SK-N-SH (cell line): ENCODE results near the gene VGF. TPM values are rescaled to one million over a fixed set of nuclear protein-coding genes. Genes with fewer than 3 reads are reported as not detected.

Source experiments
- CHD2 ChIP-seq: fragments of 150-350 bp; IDR thresholded peaks from 2 replicates; pipeline ENCODE4 v1.6.1; 2018; ENCODE audit warnings: low read length; ENCODE audit not compliant: partially characterized antibody
- ELF1 ChIP-seq: IDR thresholded peaks from 2 replicates; pipeline ENCODE4 v1.4.0; 2012
- EZH2phosphoT487 ChIP-seq: fragments of 200-600 bp; sonication (generic); IDR thresholded peaks from 2 replicates; pipeline ENCODE4 v1.6.1; 2017; ENCODE audit warnings: low read depth, mixed run types, mild to moderate bottlenecking, antibody characterized with exemption, moderate library complexity, borderline replicate concordance
- GABPA ChIP-seq: IDR thresholded peaks from 2 replicates; pipeline ENCODE4 v1.4.0; 2012; ENCODE audit warnings: low read depth, mild to moderate bottlenecking
- GATA2 ChIP-seq: sonication (generic); formaldehyde crosslinking; IDR thresholded peaks from 2 replicates; pipeline ENCODE4 v1.5.0; 2020; ENCODE audit warnings: mild to moderate bottlenecking, missing genetic modification reagents
- JUND ChIP-seq: IDR thresholded peaks from 2 replicates; pipeline ENCODE4 v1.4.0; 2012
- RFX5 ChIP-seq: IDR thresholded peaks from 2 replicates; pipeline ENCODE4 v1.6.1; 2012; ENCODE audit warnings: mild to moderate bottlenecking, improper control_type of control experiment, low read length
- TCF12 ChIP-seq: IDR thresholded peaks from 2 replicates; pipeline ENCODE4 v1.4.0; 2012
- TEAD4 ChIP-seq: IDR thresholded peaks from 2 replicates; pipeline ENCODE4 v1.4.0; 2012; ENCODE audit warnings: mild to moderate bottlenecking, borderline replicate concordance; ENCODE audit not compliant: insufficient read depth
- polyA plus RNA-seq, 3 experiments: library from polyadenylated mRNA; depleted of rRNA; stranded (reverse); fragments of >200 nt; gene quantifications; 2 replicates each; pipeline ENCODE4 v1.2.3, GENCODE V29; 2012
- TF ChIP-seq, protein P1 (sequence below): fragments of 150-350 bp; IDR thresholded peaks from 2 replicates; pipeline ENCODE4 v1.6.1; 2016; ENCODE audit warnings: mild to moderate bottlenecking, low read depth, low read length
- TF ChIP-seq, protein P2 (sequence below): IDR thresholded peaks from 2 replicates; pipeline ENCODE4 v1.6.1; 2012; ENCODE audit warnings: mild to moderate bottlenecking, low read depth, low read length, moderate library complexity
- TF ChIP-seq, protein P3 (sequence below): IDR thresholded peaks from 2 replicates; pipeline ENCODE4 v1.4.0; 2012; ENCODE audit warnings: low read depth, borderline replicate concordance
- TF ChIP-seq, protein P4 (sequence below): IDR thresholded peaks from 2 replicates; pipeline ENCODE4 v1.4.0; 2012; ENCODE audit warnings: low read depth

Gene VGF
- polyA plus RNA-seq, 1 of the 3 experiments (the other 2 are of a cell fraction) = 54.3 TPM

DNA sequence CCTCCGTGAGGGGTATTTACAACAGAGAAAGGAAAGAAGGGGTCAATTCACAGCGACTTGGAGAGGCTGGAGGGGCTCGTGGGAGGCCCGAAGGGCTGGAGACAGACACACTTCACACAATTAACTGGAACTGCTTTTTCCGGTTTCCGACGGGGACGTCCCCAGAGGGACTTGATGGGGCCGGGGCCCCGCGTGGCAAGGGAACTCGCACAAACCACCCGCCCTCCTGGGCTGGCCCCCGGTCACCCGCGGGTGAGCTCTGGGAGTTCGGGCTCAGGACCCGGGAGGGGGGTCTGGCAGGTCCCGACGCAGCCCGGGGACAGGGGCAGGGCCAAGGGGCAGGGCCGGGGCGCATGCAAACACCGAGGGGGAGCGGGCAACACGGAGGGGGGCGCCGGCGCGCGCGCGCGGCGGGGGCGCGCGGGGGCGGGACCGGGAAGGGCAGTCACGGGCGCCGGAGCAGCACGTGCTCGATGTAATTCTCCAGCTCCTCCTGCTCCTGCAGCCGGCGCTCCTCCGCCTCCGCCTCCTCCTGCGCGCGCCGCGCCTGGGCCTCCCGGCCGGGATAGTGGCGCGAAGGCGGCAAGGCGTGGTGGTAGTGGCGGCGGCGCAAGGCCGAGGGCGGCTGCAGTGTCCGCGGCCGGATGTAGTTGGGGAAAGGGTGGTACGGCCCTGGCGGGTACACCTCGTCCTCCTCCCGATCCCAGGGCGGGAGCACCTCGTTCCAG, 2.7 kb downstream of the VGF start (continued):
- TF ChIP-seq, protein P1, sequence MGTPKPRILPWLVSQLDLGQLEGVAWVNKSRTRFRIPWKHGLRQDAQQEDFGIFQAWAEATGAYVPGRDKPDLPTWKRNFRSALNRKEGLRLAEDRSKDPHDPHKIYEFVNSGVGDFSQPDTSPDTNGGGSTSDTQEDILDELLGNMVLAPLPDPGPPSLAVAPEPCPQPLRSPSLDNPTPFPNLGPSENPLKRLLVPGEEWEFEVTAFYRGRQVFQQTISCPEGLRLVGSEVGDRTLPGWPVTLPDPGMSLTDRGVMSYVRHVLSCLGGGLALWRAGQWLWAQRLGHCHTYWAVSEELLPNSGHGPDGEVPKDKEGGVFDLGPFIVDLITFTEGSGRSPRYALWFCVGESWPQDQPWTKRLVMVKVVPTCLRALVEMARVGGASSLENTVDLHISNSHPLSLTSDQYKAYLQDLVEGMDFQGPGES = no peak
- TF ChIP-seq CHD2 (no peak), RFX5 (no peak), GABPA (no peak), EZH2phosphoT487 (no peak), TCF12 (no peak), GATA2 (CRISPR knock-in tag) (no peak), JUND (no peak), ELF1 (0 out of 2 replicates have a peak, but pooled peaks have one; percentile 11), TEAD4 (no peak)
- TF ChIP-seq, protein P2, sequence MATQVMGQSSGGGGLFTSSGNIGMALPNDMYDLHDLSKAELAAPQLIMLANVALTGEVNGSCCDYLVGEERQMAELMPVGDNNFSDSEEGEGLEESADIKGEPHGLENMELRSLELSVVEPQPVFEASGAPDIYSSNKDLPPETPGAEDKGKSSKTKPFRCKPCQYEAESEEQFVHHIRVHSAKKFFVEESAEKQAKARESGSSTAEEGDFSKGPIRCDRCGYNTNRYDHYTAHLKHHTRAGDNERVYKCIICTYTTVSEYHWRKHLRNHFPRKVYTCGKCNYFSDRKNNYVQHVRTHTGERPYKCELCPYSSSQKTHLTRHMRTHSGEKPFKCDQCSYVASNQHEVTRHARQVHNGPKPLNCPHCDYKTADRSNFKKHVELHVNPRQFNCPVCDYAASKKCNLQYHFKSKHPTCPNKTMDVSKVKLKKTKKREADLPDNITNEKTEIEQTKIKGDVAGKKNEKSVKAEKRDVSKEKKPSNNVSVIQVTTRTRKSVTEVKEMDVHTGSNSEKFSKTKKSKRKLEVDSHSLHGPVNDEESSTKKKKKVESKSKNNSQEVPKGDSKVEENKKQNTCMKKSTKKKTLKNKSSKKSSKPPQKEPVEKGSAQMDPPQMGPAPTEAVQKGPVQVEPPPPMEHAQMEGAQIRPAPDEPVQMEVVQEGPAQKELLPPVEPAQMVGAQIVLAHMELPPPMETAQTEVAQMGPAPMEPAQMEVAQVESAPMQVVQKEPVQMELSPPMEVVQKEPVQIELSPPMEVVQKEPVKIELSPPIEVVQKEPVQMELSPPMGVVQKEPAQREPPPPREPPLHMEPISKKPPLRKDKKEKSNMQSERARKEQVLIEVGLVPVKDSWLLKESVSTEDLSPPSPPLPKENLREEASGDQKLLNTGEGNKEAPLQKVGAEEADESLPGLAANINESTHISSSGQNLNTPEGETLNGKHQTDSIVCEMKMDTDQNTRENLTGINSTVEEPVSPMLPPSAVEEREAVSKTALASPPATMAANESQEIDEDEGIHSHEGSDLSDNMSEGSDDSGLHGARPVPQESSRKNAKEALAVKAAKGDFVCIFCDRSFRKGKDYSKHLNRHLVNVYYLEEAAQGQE = peak; percentile 71
- TF ChIP-seq, protein P3, sequence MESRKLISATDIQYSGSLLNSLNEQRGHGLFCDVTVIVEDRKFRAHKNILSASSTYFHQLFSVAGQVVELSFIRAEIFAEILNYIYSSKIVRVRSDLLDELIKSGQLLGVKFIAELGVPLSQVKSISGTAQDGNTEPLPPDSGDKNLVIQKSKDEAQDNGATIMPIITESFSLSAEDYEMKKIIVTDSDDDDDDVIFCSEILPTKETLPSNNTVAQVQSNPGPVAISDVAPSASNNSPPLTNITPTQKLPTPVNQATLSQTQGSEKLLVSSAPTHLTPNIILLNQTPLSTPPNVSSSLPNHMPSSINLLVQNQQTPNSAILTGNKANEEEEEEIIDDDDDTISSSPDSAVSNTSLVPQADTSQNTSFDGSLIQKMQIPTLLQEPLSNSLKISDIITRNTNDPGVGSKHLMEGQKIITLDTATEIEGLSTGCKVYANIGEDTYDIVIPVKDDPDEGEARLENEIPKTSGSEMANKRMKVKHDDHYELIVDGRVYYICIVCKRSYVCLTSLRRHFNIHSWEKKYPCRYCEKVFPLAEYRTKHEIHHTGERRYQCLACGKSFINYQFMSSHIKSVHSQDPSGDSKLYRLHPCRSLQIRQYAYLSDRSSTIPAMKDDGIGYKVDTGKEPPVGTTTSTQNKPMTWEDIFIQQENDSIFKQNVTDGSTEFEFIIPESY = 0 out of 2 replicates have a peak, but pooled peaks have one; percentile 12
- TF ChIP-seq, protein P4, sequence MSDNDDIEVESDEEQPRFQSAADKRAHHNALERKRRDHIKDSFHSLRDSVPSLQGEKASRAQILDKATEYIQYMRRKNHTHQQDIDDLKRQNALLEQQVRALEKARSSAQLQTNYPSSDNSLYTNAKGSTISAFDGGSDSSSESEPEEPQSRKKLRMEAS = peak; percentile 94; the same call in 1 of the 2 replicates
